CD4-positive, alpha-beta T cell treated with Interleukin-6 for 4 hours (primary cell): ENCODE results near the gene BBS1.

Source experiments
- DNase-seq: peaks from one replicate; pipeline ENCODE4 v3.0.0-alpha.2; 2020; ENCODE audit warnings: mixed read lengths

Gene BBS1

DNA sequence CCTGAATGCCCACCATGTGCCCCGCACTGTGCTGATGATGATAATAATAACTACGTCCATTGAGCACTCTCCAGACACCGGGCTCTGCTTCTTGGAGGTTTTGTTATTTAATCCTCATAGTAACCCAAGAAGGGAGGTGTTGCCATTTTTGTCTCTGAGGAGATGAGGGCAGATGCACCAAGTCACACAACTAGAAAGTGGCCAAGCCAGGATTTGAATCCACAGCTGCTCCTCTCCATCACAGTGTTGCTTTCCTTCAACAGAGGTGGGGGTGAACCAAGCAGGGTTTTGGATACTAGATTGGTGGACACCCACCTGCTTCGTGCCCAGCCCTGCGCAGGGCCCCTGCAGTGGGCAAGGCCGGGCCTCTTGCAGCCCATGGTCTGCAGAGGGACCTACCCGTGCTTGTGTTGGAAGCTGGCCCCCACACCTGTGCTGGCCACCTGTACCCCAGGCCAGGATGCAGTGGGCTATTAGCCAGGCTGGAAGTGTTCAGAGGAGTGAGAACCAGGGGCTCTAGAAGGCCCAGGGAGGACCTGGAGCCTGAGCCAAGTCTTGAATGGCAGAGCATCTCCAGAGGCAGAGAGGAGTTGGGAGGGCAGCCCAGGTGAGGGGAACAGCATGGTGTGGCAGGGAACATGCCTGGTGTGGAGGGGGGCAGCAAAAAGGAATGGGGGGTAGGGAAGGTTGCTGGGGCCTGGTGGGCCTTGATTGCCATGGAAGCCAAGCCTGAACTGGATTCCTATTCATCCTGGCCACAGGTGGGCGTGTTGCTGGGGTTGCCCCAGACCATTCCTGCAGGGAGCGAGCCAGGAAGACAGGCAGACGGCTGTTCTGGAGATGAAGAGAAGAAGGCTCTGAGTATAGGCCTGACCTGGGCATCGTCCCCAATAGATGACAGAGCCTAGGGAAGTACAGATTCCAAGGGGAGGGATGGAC lies 32.9 kb upstream of the BBS1 start:
- no peak for DNase-seq

DNA sequence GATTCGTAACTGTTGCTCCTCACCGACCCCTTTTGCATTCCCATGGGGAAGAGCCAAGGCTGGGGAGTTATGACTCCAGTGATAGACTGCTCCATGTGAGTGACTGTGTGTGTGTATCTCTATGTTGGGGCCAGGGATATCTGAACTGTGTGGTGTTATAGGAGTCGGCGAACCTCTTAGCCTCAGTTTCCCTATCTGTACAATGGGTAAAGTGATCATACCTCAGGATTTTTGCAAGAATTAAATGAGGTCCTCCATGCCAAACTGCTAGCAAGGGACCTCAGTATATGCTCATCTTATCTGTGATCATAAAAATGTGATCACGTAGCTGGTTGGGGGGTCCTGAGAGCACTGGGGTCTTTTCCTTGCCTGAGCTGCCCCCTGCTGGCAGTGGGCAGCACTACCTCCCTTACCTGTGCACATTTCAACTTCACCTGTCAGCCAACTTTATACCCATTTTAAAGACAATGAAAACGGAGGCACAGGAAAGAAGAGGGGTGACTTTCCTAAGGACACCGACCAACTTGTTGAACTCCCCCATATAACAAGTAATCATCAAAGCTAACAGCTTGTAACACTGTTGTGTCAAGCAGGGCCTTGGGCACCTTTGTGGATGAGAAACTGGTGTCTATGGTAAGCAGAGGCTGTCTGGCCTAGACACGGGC lies 31.6 kb upstream of the BBS1 start:
- DNase-seq = peak; percentile 46

DNA sequence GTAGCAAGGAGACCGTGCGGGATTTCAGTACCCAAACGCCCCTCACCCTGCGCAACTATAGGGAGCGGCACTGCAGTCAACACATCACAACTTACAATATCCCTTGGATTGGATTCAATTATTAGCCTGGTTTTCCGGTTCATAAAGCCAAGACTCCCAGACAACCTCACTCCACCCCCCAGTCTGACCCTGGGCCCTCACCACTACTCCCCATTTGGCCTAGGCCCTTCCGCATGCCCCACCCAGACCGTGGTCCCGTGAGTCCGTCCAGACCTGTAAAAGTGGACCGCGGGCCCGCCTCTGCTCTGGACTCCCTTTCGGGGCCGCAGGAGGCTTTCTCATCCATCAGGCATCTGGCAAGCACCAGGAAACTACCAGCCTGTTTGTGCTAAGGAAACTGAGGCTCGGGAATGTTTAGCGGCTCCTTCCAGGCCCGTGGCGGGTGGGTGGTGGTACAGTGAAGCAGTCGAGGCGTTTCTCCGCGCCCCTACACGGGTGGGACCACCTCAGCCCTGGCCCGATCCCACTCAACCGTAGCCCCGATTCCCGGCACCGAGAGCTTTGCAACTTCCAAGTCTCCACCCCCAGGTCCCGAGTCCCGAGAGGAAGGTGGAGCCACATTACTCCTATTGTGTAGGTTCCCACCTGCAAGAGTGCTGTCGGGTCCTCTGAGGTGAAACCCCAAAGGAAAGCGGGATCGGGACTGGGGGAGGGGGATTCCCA lies 30.9 kb upstream of the BBS1 start:
- DNase-seq = no peak

DNA sequence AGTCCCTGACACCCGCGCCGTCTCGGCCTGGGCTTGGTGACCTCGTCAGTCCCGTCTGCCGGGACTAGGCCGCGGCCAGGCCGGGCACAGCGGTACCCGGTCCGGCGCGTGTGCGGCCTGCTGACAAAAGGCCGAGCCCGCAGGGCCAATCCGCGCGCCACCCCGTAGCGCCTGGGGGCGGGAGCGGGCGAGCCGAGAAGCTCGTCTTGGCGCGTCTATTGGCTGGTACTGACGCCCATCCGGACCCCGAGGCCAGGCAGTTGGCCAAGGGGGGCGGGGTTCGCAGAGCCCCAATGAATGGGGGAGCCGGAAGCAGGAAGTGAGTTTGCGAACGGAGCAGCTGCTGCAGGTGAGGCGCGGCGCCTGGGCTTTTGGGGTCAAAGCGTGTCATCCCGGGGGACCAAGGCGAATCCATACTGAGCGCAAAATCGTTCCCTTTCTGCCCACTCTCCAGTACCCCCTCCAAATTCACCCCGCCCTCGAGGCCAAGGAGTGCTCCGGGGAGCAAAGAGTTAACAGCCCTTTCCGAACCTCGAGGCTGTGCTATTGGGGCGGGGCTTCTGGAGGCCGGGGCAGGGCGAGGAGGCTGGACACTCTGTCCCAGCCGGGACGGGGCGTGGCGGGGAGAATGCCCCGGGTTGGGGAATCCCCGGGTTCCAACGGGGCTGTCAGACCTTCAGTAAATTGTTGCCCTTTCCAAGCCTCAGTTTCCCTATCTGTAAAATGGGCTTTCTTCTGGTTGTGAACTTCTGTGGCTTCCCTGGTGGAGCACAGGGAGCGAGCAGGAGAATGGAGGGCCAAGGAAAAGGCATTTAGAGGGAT lies 30.1 kb upstream of the BBS1 start, which contains the start of gene DPP3:
TSS of gene DPP3 (plus strand) at position 318 of the 822 bp plus-strand sequence. CDS start 1,767 bp downstream, outside the sequence.
- DNase-seq = peak; percentile 96

DNA sequence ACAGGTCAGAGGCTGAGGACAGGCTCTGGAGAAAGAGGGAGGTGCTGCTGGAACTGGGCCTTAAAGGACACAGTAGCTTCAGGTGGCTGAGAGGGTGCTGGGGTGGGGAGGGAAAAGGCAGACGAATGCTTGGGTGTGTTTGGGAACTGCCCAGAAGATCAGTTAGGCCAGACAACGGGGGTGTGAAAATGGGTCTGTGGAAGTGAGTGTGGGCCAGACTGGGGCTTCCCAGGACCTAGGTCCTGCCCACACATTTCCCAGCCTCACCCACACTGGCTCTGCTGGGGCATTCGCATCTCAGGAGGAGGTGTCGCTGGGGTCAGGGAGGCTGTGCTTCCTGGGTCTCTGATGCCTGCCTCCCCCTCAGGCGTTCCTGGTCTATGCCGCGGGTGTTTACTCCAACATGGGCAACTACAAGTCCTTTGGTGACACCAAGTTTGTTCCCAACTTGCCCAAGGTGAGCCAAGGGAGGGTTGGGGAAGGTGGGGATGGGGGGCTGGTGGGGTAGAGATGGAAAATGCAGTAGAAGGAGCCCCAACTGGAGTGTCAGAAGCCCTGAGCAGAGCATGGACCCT lies 25.5 kb upstream of the BBS1 start:
- no peak for DNase-seq

DNA sequence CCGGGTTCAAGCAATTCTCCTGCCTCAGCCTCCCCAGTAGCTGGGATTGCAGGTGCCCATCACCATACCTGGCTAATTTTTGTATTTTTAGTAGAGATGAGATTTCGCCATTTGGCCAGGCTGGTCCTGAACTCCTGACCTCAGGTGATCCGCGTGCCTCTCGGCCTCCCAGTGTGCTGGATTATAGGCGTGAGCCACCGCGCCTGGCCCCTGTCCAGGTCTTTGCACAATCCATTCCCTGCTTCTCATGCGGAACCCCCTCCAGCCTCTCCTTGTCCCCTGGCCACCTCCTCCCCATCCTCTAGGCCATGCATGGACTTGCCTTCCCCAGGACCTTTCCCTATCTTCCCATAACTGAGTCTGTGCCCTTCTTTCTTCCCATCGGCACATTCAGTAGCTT lies 21.5 kb upstream of the BBS1 start:
- no peak for DNase-seq

DNA sequence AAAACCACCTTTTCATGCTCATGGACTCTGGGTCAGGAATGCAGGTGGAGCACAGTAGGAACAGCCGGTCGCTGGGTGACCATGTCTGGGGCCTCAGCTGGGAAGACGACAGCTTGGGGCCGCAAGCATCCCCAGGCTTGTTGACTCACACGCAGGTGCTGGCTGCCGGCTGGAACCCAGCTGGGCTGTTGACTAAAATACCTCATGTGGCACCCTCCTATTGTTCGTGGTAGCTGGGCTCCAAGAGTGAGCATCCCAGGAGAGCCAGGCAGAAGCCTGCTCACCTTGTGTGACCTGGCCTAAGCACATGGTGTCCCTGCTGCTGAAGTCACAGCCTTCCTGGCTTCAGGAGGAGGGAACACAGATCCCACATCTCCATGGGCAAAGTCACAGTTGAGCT lies 20.8 kb upstream of the BBS1 start:
- DNase-seq = no peak

DNA sequence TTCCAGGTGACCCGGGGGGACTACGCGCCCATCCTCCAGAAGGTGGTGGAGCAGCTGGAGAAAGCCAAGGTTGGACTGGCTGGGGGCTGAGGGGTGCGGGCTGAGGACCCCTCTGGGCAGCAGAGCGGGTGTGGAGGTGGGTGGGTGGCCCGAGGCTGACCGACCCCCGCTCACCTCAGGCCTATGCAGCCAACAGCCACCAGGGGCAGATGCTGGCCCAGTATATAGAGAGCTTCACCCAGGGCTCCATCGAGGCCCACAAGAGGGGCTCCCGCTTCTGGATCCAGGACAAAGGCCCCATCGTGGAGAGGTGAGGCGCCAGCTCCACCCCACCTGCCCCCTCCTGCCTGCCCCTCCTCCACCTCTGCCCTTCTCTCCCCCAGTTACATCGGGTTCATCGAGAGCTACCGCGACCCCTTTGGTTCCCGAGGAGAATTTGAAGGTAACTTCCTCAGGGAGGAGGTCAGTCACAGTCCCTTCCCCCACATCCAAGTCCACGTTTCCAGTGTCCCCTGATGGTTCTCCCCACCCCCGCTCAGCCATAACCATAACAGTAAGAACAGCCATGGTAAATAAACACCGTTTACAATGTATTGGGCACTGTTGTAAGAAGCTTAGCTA lies 19.0 kb upstream of the BBS1 start:
- no peak for DNase-seq

DNA sequence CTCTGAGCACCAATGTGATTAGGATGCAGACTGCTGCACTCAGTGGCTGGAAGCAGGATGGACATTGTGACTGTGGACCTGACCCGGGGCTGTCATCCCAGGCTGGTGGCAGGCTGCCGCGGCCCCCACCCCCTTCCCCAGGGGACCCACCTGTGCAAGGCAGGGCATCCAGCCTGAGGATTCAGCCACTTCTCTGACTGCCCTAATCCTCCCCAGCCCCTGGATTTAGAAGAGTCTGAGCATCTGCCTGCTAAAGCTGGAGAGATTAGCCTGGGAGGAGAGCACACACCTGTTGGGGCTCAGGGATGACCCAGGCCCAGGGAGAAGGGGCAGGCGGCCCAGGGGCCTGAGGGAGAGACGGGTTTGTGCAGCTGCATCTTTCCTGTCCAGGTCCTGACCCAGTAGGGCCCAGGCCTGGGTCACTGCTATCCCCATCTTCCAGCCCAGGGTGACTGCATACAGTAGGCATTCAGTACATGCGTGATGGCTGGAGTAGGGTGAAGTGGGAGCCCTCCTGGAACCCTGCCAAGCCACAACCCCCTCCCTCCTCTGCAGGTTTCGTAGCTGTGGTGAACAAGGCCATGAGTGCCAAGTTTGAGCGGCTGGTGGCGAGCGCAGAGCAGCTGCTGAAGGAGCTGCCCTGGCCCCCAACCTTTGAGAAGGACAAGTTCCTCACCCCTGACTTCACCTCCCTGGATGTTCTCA lies 18.1 kb upstream of the BBS1 start:
- DNase-seq = no peak

DNA sequence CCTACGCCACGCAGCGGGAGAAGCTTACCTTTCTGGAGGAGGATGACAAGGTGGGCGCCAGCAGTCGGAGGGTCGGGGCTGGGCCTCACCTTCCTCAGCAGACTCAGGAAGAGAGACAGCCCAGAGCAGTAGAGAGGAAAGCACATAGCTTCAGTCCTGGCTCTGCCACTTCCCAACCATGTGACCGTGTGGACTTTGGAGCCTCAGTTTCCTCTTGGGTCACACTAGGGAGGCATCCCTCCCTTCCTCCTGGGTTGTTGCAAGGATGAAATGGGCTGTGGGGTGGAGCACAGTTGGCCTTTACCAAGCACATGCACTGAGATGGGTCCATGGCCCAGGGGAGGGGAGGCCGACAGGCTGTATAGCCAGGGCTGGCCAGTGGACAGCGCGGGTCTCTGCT lies 17.3 kb upstream of the BBS1 start:
- DNase-seq = no peak

DNA sequence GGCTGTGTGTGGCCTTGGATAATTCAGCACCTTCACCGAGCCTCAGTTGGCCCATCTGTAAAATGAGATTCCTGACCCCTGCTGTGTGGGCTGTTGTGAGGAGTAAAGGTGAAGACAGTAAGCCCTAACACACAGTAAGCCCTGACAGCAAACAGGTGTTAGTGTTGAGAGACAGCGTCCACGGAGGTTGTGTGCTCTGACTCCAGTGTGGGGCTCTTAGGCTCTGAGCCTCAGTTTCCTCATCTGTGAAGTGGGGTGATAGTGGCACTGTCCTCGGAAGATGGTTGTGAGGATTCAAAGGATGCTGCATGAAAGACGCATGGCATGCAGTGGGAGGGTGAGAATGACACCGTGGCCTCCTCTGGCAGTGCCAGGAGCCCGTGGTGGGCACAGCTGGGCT lies 16.0 kb upstream of the BBS1 start:
- DNase-seq = no peak

DNA sequence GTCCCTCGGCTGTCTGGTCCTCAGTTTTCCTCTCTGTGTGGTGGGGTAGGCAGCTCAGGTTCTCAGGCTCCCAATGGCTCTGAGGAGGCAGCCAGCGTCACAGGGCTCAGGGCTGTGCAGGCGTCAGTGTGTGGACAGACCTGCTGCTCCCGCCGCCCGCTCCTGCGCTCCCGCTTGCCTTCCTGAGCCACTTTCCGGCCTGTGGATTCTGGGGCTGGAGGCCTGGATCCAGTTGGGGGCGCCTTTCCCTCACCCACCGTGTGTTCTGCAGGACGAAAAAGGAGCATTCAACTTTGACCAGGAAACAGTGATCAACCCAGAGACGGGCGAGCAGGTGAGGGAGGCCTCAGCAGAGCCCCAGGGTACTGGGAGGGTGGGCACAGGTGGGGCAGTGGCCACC lies 15.5 kb upstream of the BBS1 start:
- no peak for DNase-seq

DNA sequence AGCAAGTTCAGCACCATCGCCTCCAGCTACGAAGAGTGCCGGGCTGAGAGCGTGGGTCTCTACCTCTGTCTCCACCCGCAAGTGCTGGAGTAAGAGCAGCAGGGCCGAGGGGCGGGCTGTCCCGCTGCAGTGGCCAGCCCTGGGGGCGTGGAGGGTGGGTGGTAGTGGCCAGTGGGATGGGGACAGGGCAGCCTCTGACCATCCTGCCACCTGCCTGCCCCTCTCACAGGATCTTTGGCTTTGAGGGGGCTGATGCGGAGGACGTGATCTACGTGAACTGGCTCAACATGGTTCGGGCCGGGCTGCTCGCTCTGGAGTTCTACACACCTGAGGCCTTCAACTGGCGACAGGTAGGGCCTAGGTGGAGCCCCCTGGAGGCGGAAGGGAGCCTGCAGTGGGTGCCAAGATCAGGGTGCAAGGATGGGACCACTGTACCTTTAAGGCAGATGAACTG lies 15.0 kb upstream of the BBS1 start:
- DNase-seq = no peak

DNA sequence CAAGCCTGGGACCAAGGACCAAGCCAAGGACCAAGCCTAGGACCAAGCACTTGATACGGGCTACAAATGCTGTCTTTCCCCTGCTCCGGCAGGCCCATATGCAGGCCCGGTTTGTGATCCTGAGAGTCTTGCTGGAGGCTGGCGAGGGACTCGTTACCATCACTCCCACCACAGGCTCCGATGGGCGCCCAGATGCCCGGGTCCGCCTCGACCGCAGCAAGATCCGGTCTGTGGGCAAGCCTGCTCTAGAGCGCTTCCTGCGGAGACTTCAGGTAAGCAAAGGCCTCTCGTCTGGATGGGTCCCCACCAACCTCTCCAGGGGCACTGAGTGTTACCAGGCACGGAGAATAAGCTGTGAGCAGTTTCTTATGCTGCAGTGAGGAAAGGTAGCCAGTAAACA lies 13.2 kb upstream of the BBS1 start:
- no peak for DNase-seq

DNA sequence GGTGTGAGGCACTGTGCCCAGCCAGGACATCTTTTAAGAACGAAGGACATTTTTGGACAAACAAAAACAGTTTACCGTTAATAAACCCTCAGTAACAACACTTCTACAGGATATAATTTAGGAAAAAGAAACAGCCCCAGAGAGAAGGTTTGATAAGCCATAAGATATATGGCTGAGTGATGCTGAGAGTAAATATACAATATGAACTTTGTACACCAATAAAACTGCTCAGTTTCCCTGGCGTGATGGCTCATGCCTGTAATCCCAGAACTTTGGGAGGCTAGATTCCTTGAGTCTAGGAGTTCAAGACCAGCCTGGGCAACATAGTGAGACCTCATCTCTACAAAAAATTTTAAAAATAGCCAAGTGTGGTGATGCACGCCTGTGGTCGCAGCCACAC lies 11.9 kb upstream of the BBS1 start:
- no peak for DNase-seq

DNA sequence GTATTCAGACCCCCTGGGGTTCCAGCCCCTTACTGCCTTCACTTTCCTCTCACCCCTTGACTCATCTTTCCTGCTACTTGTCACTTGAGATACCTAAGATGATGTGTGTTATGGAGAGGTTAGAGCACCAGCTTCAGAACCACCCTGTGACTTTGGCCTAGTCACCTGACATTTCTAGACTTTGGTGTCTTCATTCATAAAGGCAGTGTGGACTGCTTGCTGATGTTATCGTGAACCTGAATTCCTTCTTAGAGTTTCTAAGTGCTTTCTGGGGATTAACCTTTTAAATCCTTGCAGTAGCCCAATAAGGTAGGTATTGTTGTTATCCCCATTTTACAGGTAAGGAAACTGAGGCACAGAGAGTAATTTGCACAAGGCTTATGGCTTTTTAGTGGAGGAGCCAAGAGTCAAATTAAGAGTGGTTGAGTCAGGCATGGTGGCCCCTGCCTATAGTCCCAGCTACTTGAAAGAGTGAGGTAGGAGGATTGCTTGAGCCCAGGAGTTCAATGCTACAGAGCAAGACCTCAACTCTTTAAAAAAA lies 5.1 kb upstream of the BBS1 start:
- no peak for DNase-seq

DNA sequence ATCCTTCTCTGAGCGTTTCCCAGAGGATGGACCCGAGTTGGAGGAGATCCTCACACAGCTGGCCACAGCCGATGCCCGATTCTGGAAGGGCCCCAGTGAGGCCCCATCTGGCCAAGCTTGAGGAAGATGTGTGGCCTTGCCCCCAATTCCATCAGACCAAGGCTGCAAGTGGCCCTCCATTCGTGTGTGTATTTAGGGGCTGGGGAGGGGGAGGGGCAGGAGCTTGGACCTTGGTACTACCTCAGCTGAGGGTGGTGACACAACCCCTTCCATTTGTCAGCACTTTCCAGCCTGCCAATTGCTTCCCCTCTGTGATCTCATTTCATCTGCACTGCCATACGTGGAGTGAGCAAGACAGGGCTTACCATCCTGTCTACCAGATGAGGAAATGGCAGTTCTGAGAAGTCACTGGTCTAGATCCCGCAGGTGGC lies 1.3 kb upstream of the BBS1 start:
- no peak for DNase-seq

DNA sequence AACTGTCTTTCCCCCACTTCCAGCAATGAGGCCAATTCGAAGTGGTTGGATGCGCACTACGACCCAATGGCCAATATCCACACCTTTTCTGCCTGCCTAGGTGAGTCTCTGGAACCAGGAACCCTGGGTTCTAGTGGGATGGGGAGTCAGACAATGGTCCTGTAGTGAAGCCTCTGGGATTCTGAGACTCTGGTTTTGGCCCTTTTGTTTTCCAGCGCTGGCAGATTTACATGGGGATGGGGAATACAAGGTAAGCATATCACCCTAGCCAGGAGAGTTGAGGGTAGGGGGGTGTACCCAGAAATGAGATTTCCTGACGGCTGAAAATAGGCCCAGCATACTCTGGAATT lies 530 bp downstream of the BBS1 start:
- no peak for DNase-seq

DNA sequence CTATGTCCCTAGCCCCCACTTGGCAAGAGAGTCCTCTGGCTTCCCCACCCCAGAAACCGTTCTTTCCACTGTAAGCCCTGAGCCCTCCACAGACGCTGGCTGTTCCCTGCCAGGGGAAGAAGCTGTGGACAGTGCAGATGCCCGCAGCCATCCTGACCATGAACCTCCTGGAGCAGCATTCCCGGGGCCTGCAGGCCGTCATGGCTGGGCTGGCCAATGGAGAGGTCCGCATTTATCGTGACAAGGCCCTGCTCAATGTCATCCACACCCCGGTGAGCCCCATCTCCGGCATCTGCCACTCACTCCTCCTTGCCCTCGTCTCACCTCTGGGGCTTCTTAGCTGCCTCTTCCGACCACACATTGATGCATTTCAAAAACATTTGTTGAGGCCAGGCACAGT lies 13.2 kb downstream of the BBS1 start:
- no peak for DNase-seq

DNA sequence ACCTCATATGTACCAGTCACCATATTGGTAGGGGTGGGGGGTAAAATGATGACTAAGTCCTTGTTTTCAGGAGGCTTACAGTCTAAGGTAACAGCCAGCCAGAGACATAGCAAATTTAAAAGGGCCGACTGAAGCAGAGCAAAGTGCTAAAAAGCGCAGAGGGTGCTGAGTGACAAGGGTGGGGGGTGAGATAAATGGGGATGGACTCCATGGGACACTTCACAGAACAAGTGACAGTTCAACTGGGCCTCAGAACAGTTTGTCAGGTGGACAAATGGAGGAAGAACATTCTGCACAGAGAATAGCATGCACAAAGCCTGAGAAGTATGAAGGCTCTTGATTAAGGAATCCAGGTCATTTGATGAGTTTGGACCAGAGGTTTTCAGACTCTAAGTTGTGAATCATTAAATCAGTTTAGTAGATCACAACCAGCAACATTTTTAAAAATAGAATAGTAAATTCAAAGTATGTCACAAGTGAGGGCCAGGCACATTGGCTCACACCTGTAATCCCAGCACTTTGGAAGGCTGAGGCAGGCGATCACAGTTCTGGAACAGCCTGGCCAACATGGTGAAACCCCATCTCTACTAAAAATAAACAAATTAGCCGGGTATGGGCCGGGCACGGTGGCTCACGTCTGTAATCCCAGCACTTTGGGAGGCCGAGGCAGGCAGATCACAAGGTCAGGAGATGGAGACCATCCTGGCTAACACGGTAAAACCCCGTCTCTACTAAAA lies 14.0 kb downstream of the BBS1 start:
- DNase-seq = no peak
